HUES64 (cell line): ENCODE data around the gene TEKT4.
"Not testable (repeated sequence)": the region's sequence is repeated elsewhere in the genome, so short reads cannot be mapped to it uniquely, and the experiment has no call there.

ENCODE experiments used
- H3K27ac ChIP-seq: 2 replicates; pipeline ENCODE4 v1.7.0; 2013; ENCODE audit warnings: low read depth, low read length, inconsistent platforms
- H3K27me3 ChIP-seq: 2 replicates; pipeline ENCODE4 v1.6.1; 2013; ENCODE audit warnings: mild to moderate bottlenecking, low read length; ENCODE audit not compliant: insufficient read depth
- H3K36me3 ChIP-seq: 2 replicates; pipeline ENCODE4 v1.6.1; 2013; ENCODE audit warnings: mild to moderate bottlenecking, low read length; ENCODE audit not compliant: insufficient read depth
- H3K4me1 ChIP-seq: 2 replicates; pipeline ENCODE4 v1.6.1; 2013; ENCODE audit warnings: mild to moderate bottlenecking, low read length, moderate library complexity; ENCODE audit not compliant: insufficient read depth
- H3K4me3 ChIP-seq: 2 replicates; pipeline ENCODE4 v1.5.1; 2013; ENCODE audit warnings: mild to moderate bottlenecking, low read length, moderate library complexity
- H3K9ac ChIP-seq: 2 replicates; pipeline ENCODE4 v1.6.1; 2013; ENCODE audit warnings: mild to moderate bottlenecking, low read depth, low read length
- H3K9me3 ChIP-seq: 2 replicates; pipeline ENCODE4 v1.6.1; 2013; ENCODE audit warnings: low read depth, low read length; ENCODE audit not compliant: insufficient read depth
- WGBS: fragments of 150-250, 120-280 bp; methylation state at CpG from one replicate; pipeline ENCODE4 v1.1.7; 2013; ENCODE audit warnings: missing lambda C conversion rate; 5-methylcytosine and 5-hydroxymethylcytosine counted together

Gene TEKT4

DNA sequence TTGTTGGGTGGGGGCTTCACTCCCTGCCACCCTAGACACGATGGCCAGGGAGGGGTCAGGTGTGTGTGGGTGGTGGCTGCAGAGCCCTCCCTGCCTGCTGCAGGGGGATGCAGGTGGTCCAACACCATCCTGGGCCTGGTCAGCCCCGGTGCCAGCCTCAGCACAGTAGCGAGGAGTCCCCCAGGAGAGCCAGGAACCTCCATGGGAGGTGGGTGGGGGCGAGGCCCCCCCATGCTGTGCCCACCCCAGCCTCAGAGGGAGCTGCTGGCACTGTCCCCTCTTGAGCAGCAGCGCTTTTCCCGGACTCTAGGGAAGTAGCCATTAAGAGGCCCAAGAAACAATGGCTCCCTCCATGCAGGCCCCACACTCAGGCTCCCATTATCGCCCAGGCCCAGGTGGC lies 7.3 kb downstream of the TEKT4 start:
- not testable (repeated sequence) for H3K36me3 ChIP-seq, H3K9me3 ChIP-seq, H3K4me3 ChIP-seq, H3K27me3 ChIP-seq, H3K27ac ChIP-seq, H3K4me1 ChIP-seq, H3K9ac ChIP-seq
- 82% methylated on average over 7 of the region's 7 CpGs for WGBS

DNA sequence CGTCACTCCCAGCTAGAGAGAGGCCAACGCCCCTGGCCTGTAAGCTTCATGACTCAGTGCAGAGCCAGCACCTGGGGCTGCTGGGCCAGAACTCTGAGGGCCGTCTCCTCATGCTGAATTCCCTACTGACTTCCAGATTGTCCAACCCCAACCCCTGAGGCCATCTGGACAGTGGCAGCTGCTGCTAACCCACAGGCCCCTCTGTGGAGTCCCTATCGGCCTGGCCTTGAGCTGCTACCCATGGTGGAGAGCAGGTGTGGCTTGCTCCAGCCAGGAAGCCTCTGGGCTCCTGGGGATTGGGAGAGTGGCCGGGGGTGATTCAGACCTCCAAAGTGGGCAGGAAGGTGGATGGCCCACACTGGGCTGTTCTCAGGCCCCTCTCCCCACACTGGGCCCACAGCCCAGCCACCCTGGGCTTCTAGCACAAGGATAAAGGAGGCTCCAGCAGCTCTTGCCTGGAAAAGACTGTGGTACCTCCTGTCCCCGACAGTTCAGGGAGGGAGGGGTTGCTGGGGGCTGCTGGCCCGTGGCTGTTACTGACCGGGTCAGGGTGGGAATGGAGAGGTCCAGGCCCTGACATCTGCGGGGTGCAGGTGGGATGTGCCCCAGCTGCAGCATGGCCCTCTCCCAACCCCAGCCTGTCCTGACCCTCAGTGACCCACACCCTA lies 8.2 kb downstream of the TEKT4 start:
- 89% methylated on average over 9 of the region's 9 CpGs for WGBS
- peaks cover 3% of the 10 kb centered on the region; the same call in 1 of the 2 replicates for H3K9me3 ChIP-seq

DNA sequence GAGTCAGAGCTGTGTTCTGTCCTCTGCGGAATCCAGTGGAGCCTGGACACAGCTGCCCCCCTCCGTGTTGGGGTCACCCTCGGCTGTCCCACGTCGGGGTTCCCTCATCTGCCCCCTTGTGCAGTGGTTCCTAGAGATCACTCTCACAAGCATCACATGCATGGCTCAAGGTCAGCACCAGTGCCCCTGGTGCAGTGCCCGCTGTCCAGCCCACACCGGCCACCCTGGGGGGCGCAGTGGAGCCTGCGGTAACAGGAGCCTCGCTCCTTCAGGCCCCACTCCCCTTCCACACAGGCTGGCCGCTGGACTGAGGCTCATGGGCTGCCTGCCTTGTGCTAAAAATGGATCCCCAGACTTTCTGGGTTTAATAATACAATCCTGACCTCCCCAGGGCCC lies 8.8 kb downstream of the TEKT4 start:
- Histone ChIP-seq H3K27me3 (no peaks in the 10 kb centered on the region), H3K4me3 (no peak overlapping the region)

More for the DNA sequence above, 8.2 kb downstream of the TEKT4 start:
- 0 out of 2 replicates have a peak, but pooled peaks cover 2% of the 10 kb centered on the region for H3K27me3 ChIP-seq
- H3K27ac ChIP-seq = no peak overlapping the region
- no peak overlapping the region for H3K4me3 ChIP-seq
- no peak overlapping the region for H3K9ac ChIP-seq
- no peaks in the 10 kb centered on the region for H3K4me1 ChIP-seq
- no peaks in the 10 kb centered on the region for H3K36me3 ChIP-seq

GRCh38 chr2:94880507-94880906 lies 9.3 kb downstream of the TEKT4 start:
- Histone ChIP-seq H3K4me1 (no peaks in the 10 kb centered on the region), H3K27ac (no peak overlapping the region), H3K27me3 (no peaks in the 10 kb centered on the region), H3K36me3 (no peaks in the 10 kb centered on the region), H3K9me3 (peaks cover 3% of the 10 kb centered on the region; the same call in 1 of the 2 replicates), H3K4me3 (no peak overlapping the region), H3K9ac (no peak overlapping the region)
- 83% methylated on average over 8 of the region's 8 CpGs for WGBS

More for the DNA sequence above, 8.8 kb downstream of the TEKT4 start:
- 87% methylated on average over 11 of the region's 11 CpGs for WGBS
- H3K9ac ChIP-seq = no peak overlapping the region
- H3K9me3 ChIP-seq = peaks cover 3% of the 10 kb centered on the region; the same call in 1 of the 2 replicates
- H3K36me3 ChIP-seq = no peaks in the 10 kb centered on the region
- H3K27ac ChIP-seq = no peak overlapping the region
- no peaks in the 10 kb centered on the region for H3K4me1 ChIP-seq

GRCh38 chr2:94881070-94881469 lies 9.8 kb downstream of the TEKT4 start:
- no peak overlapping the region for H3K4me3 ChIP-seq
- no peaks in the 10 kb centered on the region for H3K27me3 ChIP-seq
- no peak overlapping the region for H3K9ac ChIP-seq
- WGBS = 82% methylated on average over 6 of the region's 6 CpGs
- H3K4me1 ChIP-seq = no peaks in the 10 kb centered on the region
- H3K27ac ChIP-seq = no peak overlapping the region
- H3K36me3 ChIP-seq = no peaks in the 10 kb centered on the region
- peaks cover 3% of the 10 kb centered on the region; the same call in 1 of the 2 replicates for H3K9me3 ChIP-seq

- H3K36me3 ChIP-seq = no peaks in the 10 kb centered on the region
- H3K9me3 ChIP-seq = peaks cover 3% of the 10 kb centered on the region; the same call in 1 of the 2 replicates
- no peak overlapping the region for H3K9ac ChIP-seq
- no peaks in the 10 kb centered on the region for H3K27me3 ChIP-seq
- 0 out of 2 replicates have a peak overlapping the region, but pooled peaks have one; percentile 27 for H3K4me3 ChIP-seq
- peak overlapping the region; percentile 4; the same call in 1 of the 2 replicates for H3K27ac ChIP-seq
- WGBS = 53% methylated on average over 4 of the region's 4 CpGs
- H3K4me1 ChIP-seq = peaks cover 21% of the 10 kb centered on the region
Observed at GRCh38 chr2:94890234-94890633, 19.0 kb downstream of the TEKT4 start.

DNA sequence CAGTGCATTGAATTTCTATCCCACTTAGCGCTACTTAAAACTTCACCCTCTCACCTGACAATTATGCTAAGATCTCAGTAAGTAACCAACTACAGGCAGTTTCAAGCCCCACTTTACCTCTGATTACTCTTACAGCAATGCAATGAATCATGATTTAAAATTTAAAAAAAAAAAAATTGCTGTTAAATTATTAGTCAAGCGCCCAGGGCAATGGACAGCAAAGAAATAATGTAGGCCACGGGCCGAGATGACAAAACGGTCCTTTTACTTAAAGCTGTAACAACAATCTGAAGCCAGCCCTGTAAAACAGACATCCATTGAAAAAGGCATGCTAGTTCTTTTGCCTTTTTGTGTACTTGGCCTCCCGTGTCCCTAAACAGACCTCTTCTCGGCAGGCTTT lies 24.0 kb downstream of the TEKT4 start:
- H3K4me1 ChIP-seq = peaks cover 16% of the 10 kb centered on the region
- H3K36me3 ChIP-seq, H3K9ac ChIP-seq, H3K27me3 ChIP-seq, H3K4me3 ChIP-seq, H3K27ac ChIP-seq, H3K9me3 ChIP-seq: not testable (repeated sequence)
- 80% methylated on average over 7 of the region's 7 CpGs for WGBS

DNA sequence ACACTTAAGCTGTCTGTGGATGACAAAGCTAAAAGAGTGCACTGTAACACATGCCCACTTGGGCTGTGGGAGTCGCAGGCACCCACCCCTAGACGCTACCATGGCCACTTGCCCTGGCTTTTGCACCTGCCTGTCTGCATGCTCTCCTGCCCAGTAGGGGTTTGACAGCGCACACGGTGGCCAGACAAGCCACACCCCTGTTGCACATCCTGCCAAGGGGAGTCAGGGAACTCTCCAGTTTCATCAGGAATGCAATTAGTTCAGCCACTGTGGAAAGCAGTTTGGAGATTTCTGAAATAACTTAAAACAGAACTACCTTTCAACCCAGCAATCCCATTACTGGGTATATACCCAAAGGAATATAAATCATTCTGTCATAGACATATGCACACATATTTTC lies 35.7 kb downstream of the TEKT4 start:
- not testable (repeated sequence) for H3K27ac ChIP-seq, H3K36me3 ChIP-seq, H3K4me1 ChIP-seq, H3K4me3 ChIP-seq, H3K27me3 ChIP-seq, H3K9ac ChIP-seq
- 70% methylated on average over 4 of the region's 4 CpGs for WGBS
- peaks cover 19% of the 10 kb centered on the region for H3K9me3 ChIP-seq

- Histone ChIP-seq H3K27ac (no peak overlapping the region), H3K9me3 (peaks cover 37% of the 10 kb centered on the region), H3K9ac (no peak overlapping the region), H3K27me3 (no peaks in the 10 kb centered on the region), H3K4me3 (no peak overlapping the region), H3K36me3 (no peaks in the 10 kb centered on the region), H3K4me1 (no peaks in the 10 kb centered on the region)
- 84% methylated on average over 11 of the region's 11 CpGs for WGBS
Observed at GRCh38 chr2:94923196-94923595, 52.0 kb downstream of the TEKT4 start.

DNA sequence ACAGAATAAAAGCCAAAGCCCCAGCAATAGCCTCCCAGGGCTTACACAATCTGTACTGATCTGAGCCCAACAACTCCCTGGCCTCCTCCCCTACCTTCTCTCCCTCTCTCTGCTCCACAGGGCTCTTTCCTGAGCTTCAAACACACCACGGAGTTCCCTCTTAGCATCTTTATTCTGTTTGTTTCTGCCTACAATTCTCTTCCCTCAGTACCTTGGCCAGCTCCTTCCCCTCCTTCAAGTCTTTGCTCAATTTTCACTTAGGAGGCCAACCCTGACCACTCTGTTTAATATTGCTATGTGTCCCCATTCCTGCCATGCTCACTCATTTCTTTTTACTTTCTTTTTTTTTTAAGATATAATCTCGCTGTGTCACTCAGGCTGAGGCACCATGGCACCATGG lies 53.8 kb downstream of the TEKT4 start:
- not testable (repeated sequence) for H3K4me3 ChIP-seq, H3K27me3 ChIP-seq, H3K36me3 ChIP-seq, H3K4me1 ChIP-seq, H3K9ac ChIP-seq, H3K27ac ChIP-seq
- 43% methylated on average over 2 of the region's 2 CpGs for WGBS
- peaks cover 31% of the 10 kb centered on the region for H3K9me3 ChIP-seq
